Measurements from ENCODE around the gene ZNF839. TPM values are rescaled to one million over a fixed set of nuclear protein-coding genes. Genes with fewer than 3 reads are reported as not detected.

Gene ZNF839
- total and polyA plus RNA-seq, 2 experiments from 2014 or later = 7.9 to 10.0 TPM

- Mint-ChIP-seq H3K27ac (no peak overlapping the region), H3K9me3 (no peaks in the 10 kb centered on the region), H3K4me3 (no peak overlapping the region), H3K27me3 (ENCODE audit: insufficient read depth, low read depth, poor library complexity) (peaks cover 2% of the 10 kb centered on the region), H3K4me1 (no peaks in the 10 kb centered on the region), H3K36me3 (ENCODE audit: low read depth) (peaks cover 9% of the 10 kb centered on the region)
- H3K4me2 ChIP-seq = no peak overlapping the region
- no peak for DNase-seq (ENCODE audit: low spot score)
- no peak for ATAC-seq
- no peaks in the 10 kb centered on the region for H3K79me2 ChIP-seq (replicated peaks; ENCODE audit: insufficient read depth)
- H3F3A ChIP-seq (replicated peaks; ENCODE audit: low read depth) = no peaks in the 10 kb centered on the region
- no peaks in the 10 kb centered on the region for H3K27me3 ChIP-seq (ENCODE audit: insufficient read depth)
- no peak overlapping the region for H3K27ac ChIP-seq (ENCODE audit: low read depth)
- no peak overlapping the region for H2AFZ ChIP-seq
- no peaks in the 10 kb centered on the region for H4K20me1 ChIP-seq (replicated peaks; ENCODE audit: insufficient read depth)
- no peaks in the 10 kb centered on the region for H3K4me1 ChIP-seq (ENCODE audit: insufficient read depth)
- H3K4me3 ChIP-seq = no peak overlapping the region
- TF ChIP-seq EZH2phosphoT487 (IDR thresholded peaks at IDR 0.05; ENCODE audit: unreplicated experiment) = no peak
- H3K9me2 ChIP-seq (ENCODE audit: insufficient read depth) = no peaks in the 10 kb centered on the region
- 0 out of 2 replicates have a peak, but pooled peaks cover 3% of the 10 kb centered on the region for H3K36me3 ChIP-seq (ENCODE audit: insufficient read depth)
Measured at GRCh38 chr14:102378830-102379229, 59.3 kb downstream of the ZNF839 start.

GRCh38 chr14:102387086-102387485 lies 67.5 kb downstream of the ZNF839 start:
- H3K27me3 ChIP-seq (ENCODE audit: insufficient read depth) = no peaks in the 10 kb centered on the region
- TF ChIP-seq EZH2phosphoT487 (IDR thresholded peaks at IDR 0.05; ENCODE audit: unreplicated experiment) = no peak
- no peak for TF ChIP-seq ZNF462 (CRISPR knock-in tag; IDR thresholded peaks at IDR 0.05)
- no peak for TF ChIP-seq POLR2AphosphoS5 (IDR thresholded peaks at IDR 0.05; ENCODE audit: low read depth)
- TF ChIP-seq STAT1 (IDR thresholded peaks at IDR 0.05; ENCODE audit: unreplicated experiment) = no peak
- TF ChIP-seq CREB1 (CRISPR knock-in tag; IDR thresholded peaks at IDR 0.05; ENCODE audit: low read depth) = no peak
- no peak for TF ChIP-seq JUNB (IDR thresholded peaks at IDR 0.05; ENCODE audit: unreplicated experiment)
- no peak for TF ChIP-seq EZH2 (IDR thresholded peaks at IDR 0.05; ENCODE audit: low read depth, unreplicated experiment)
- no peak for TF ChIP-seq NANOG (IDR thresholded peaks at IDR 0.05; ENCODE audit: borderline replicate concordance)
- no peak for TF ChIP-seq ETS1 (IDR thresholded peaks at IDR 0.05)
- no peak for TF ChIP-seq REST (IDR thresholded peaks at IDR 0.05; ENCODE audit: unreplicated experiment)
- TF ChIP-seq ZNF331 (CRISPR knock-in tag; IDR thresholded peaks at IDR 0.05; ENCODE audit: low read depth) = no peak

More at GRCh38 chr14:102387086-102387485, 67.5 kb downstream of the ZNF839 start:
- Histone ChIP-seq H3K36me3 (ENCODE audit: insufficient read depth) (no peaks in the 10 kb centered on the region), H3K9me2 (ENCODE audit: insufficient read depth) (no peaks in the 10 kb centered on the region), H3K4me3 (no peak overlapping the region), H3K79me2 (replicated peaks; ENCODE audit: insufficient read depth) (no peaks in the 10 kb centered on the region), H4K20me1 (replicated peaks; ENCODE audit: insufficient read depth) (no peaks in the 10 kb centered on the region), H3K27ac (ENCODE audit: low read depth) (peak overlapping the region; percentile 4; the same call in 1 of the 2 replicates), H3K4me1 (ENCODE audit: insufficient read depth) (no peaks in the 10 kb centered on the region), H3K4me2 (no peak overlapping the region), H2AFZ (no peak overlapping the region), H3F3A (replicated peaks; ENCODE audit: low read depth) (no peaks in the 10 kb centered on the region)
- ATAC-seq (no peak), DNase-seq (ENCODE audit: low spot score) (no peak)
- Mint-ChIP-seq H3K27me3 (ENCODE audit: insufficient read depth, low read depth, poor library complexity) (peaks cover 5% of the 10 kb centered on the region), H3K27ac (no peak overlapping the region), H3K4me3 (no peak overlapping the region), H3K4me1 (peaks cover 6% of the 10 kb centered on the region), H3K36me3 (ENCODE audit: low read depth) (peaks cover 8% of the 10 kb centered on the region; the same call in 2 of the 3 replicates), H3K9me3 (no peaks in the 10 kb centered on the region)

Data from GM23338 (cell line).